Measurements from ENCODE around the gene ZBTB7B.

GRCh38 chr1:155053531-155054105 lies 51.0 kb downstream of the ZBTB7B start:
- TF ChIP-seq GATA2 (IDR thresholded peaks at IDR 0.05; ENCODE audit: low read depth, low read length) (no peak), GATA3 (IDR thresholded peaks at IDR 0.05; ENCODE audit: low read depth, low read length) (no peak)

Data from SH-SY5Y (cell line).